SK-N-SH treated with all-trans-retinoic acid at 6 μM for 48 hours (cell line): ENCODE data around the gene HDAC4.
A peak's percentile ranks its signal among the peaks of the same experiment; 100 is the strongest.

Experiments used
- ATAC-seq: fragments of 200-7000 bp; cut with Tn5 transposase; 3 replicates; pipeline ENCODE4 v1.9.1; 2020; ENCODE audit warnings: mild to moderate bottlenecking, moderate library complexity
- ARNTL ChIP-seq: fragments of 450-650 bp; formaldehyde crosslinking; IDR thresholded peaks from 2 replicates; pipeline ENCODE4 v1.5.0; 2020; ENCODE audit warnings: low read depth, mild to moderate bottlenecking, moderate library complexity, borderline replicate concordance
- BACH2 ChIP-seq: fragments of 250-450 bp; sonication (Bioruptor Pico); IDR thresholded peaks from 2 replicates; pipeline ENCODE4 v1.9.0; 2021; ENCODE audit warnings: mild to moderate bottlenecking, borderline replicate concordance
- CREB5 ChIP-seq: fragments of 250-450 bp; sonication (Bioruptor Pico); IDR thresholded peaks from 2 replicates; pipeline ENCODE4 v1.5.1; 2020; ENCODE audit warnings: low read depth, mild to moderate bottlenecking, moderate library complexity
- CSDC2 ChIP-seq: fragments of 250-450 bp; sonication (Bioruptor Pico); IDR thresholded peaks from 2 replicates; pipeline ENCODE4 v1.5.0; 2020; ENCODE audit warnings: mild to moderate bottlenecking, moderate library complexity
- ESRRG ChIP-seq: fragments of 250-450 bp; sonication (Bioruptor Pico); IDR thresholded peaks from 2 replicates; pipeline ENCODE4 v1.6.1; 2021; ENCODE audit warnings: mild to moderate bottlenecking
- GLIS3 ChIP-seq: fragments of 250-450 bp; sonication (Bioruptor Pico); IDR thresholded peaks from 2 replicates; pipeline ENCODE4 v1.5.0; 2020; ENCODE audit warnings: mild to moderate bottlenecking, moderate library complexity
- ISL1 ChIP-seq: fragments of 250-450 bp; sonication (Bioruptor Pico); IDR thresholded peaks from 2 replicates; pipeline ENCODE4 v2.1.2; 2022; ENCODE audit warnings: mild to moderate bottlenecking, moderate library complexity
- OSR1 ChIP-seq: fragments of 250-450 bp; sonication (Bioruptor Pico); IDR thresholded peaks from 2 replicates; pipeline ENCODE4 v1.8.0; 2022; ENCODE audit warnings: moderate library complexity, mild to moderate bottlenecking, inconsistent platforms
- PPARA ChIP-seq: fragments of 250-450 bp; sonication (Bioruptor Pico); IDR thresholded peaks from 2 replicates; pipeline ENCODE4 v1.5.0; 2020; ENCODE audit warnings: mild to moderate bottlenecking, borderline replicate concordance
- SNAI2 ChIP-seq: fragments of 250-450 bp; sonication (Bioruptor Pico); IDR thresholded peaks from 2 replicates; pipeline ENCODE4 v1.5.0; 2020; ENCODE audit warnings: mild to moderate bottlenecking, moderate library complexity
- TCF4 ChIP-seq: fragments of 250-450 bp; sonication (Bioruptor Pico); IDR thresholded peaks from 2 replicates; pipeline ENCODE4 v1.8.0; 2021; ENCODE audit warnings: mild to moderate bottlenecking, moderate library complexity, borderline replicate concordance
- TOX ChIP-seq: fragments of 250-450 bp; sonication (Bioruptor Pico); IDR thresholded peaks from 2 replicates; pipeline ENCODE4 v1.8.0; 2021; ENCODE audit warnings: mild to moderate bottlenecking, moderate library complexity, borderline replicate concordance
- TSHZ2 ChIP-seq: fragments of 250-450 bp; sonication (Bioruptor Pico); IDR thresholded peaks from 2 replicates; pipeline ENCODE4 v1.5.0; 2020; ENCODE audit warnings: mild to moderate bottlenecking, moderate library complexity
- ZC3H10 ChIP-seq: fragments of 250-450 bp; sonication (Bioruptor Pico); IDR thresholded peaks from 2 replicates; pipeline ENCODE4 v1.5.1; 2021; ENCODE audit warnings: mild to moderate bottlenecking, moderate library complexity
- ZFP3 ChIP-seq: fragments of 250-450 bp; sonication (Bioruptor Pico); IDR thresholded peaks from 2 replicates; pipeline ENCODE4 v1.5.0; 2020; ENCODE audit warnings: mild to moderate bottlenecking, moderate library complexity
- ZFP30 ChIP-seq: fragments of 450-650 bp; formaldehyde crosslinking; IDR thresholded peaks from 2 replicates; pipeline ENCODE4 v1.5.0; 2022; ENCODE audit warnings: mild to moderate bottlenecking, moderate library complexity
- ZNF565 ChIP-seq: fragments of 450-650 bp; formaldehyde crosslinking; conservative IDR thresholded peaks from 2 replicates; pipeline ENCODE4 v1.5.0; 2020; ENCODE audit warnings: low read depth, mild to moderate bottlenecking, moderate library complexity
- ZNF70 ChIP-seq: fragments of 450-650 bp; formaldehyde crosslinking; IDR thresholded peaks from 2 replicates; pipeline ENCODE4 v1.5.0; 2020; ENCODE audit warnings: mild to moderate bottlenecking, moderate library complexity
- ZNF8 ChIP-seq: fragments of 450-650 bp; formaldehyde crosslinking; IDR thresholded peaks from 2 replicates; pipeline ENCODE4 v1.5.0; 2020; ENCODE audit warnings: mild to moderate bottlenecking, moderate library complexity
- TF ChIP-seq, protein P1 (sequence below): fragments of 250-450 bp; sonication (Bioruptor Pico); IDR thresholded peaks from 2 replicates; pipeline ENCODE4 v1.8.0; 2021; ENCODE audit warnings: low read depth, mild to moderate bottlenecking, moderate library complexity, borderline replicate concordance
- TF ChIP-seq, protein P2 (sequence below): fragments of 250-450 bp; sonication (Bioruptor Pico); IDR thresholded peaks from 2 replicates; pipeline ENCODE4 v1.5.1; 2021; ENCODE audit warnings: mild to moderate bottlenecking, moderate library complexity

HDAC4 gene

DNA sequence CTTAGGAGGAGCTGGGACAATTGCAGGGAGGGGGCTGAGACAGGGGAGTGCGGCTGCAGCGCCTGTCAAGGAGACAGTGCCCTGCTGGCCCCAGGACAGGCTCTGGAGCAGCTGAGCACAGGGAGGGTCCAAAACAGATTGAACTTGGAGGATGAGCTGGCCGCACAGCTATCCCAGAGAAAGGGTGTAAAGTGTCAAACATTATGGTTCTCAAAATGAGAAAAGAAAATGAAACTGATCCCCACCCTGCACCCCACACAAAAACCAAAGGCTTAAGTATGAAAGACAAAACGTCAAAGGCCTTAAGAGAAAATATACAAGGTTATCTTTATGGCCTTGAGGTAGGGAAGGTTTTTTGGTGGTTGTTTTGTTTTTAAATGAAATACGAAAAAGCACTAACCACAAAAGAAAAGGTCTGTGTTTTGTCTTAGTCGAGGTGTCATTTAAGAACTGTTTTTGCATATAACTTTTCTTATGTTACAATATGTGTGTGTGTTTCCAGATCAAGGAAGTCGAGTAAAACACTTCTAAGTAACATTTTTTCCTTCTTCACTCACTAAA is 111.8 kb downstream of the HDAC4 start:
- peak; percentile 43; the same call in 2 of the 3 replicates for ATAC-seq
- TF ChIP-seq ARNTL (CRISPR knock-in tag) (no peak), OSR1 (no peak), PPARA (CRISPR knock-in tag) (no peak), TCF4 (no peak)
- TF ChIP-seq, protein P1, sequence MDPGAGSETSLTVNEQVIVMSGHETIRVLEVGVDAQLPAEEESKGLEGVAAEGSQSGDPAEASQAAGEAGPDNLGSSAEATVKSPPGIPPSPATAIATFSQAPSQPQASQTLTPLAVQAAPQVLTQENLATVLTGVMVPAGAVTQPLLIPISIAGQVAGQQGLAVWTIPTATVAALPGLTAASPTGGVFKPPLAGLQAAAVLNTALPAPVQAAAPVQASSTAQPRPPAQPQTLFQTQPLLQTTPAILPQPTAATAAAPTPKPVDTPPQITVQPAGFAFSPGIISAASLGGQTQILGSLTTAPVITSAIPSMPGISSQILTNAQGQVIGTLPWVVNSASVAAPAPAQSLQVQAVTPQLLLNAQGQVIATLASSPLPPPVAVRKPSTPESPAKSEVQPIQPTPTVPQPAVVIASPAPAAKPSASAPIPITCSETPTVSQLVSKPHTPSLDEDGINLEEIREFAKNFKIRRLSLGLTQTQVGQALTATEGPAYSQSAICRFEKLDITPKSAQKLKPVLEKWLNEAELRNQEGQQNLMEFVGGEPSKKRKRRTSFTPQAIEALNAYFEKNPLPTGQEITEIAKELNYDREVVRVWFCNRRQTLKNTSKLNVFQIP (CRISPR knock-in tag): no peak
- TF ChIP-seq, protein P2, sequence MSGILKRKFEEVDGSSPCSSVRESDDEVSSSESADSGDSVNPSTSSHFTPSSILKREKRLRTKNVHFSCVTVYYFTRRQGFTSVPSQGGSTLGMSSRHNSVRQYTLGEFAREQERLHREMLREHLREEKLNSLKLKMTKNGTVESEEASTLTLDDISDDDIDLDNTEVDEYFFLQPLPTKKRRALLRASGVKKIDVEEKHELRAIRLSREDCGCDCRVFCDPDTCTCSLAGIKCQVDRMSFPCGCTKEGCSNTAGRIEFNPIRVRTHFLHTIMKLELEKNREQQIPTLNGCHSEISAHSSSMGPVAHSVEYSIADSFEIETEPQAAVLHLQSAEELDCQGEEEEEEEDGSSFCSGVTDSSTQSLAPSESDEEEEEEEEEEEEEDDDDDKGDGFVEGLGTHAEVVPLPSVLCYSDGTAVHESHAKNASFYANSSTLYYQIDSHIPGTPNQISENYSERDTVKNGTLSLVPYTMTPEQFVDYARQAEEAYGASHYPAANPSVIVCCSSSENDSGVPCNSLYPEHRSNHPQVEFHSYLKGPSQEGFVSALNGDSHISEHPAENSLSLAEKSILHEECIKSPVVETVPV (CRISPR knock-in tag): no peak
- TF ChIP-seq, all 23 proteins: peak for 0

GRCh38 chr2:239288237-239288636 is 112.6 kb downstream of the HDAC4 start:
- no peak for ATAC-seq
- TF ChIP-seq, protein P1 (CRISPR knock-in tag): no peak
- TF ChIP-seq ZFP30 (CRISPR knock-in tag) (no peak), CSDC2 (no peak), ZFP3 (CRISPR knock-in tag) (no peak), ZNF70 (CRISPR knock-in tag) (no peak), ZC3H10 (CRISPR knock-in tag) (no peak), BACH2 (CRISPR knock-in tag) (no peak), PPARA (CRISPR knock-in tag) (no peak), TOX (CRISPR knock-in tag) (no peak), ZNF565 (CRISPR knock-in tag) (no peak), TCF4 (no peak), CREB5 (CRISPR knock-in tag) (no peak), GLIS3 (CRISPR knock-in tag) (no peak), SNAI2 (CRISPR knock-in tag) (no peak), ISL1 (CRISPR knock-in tag) (no peak), ZNF8 (CRISPR knock-in tag) (no peak), ESRRG (CRISPR knock-in tag) (no peak), TSHZ2 (CRISPR knock-in tag) (no peak)
- TF ChIP-seq, protein P2 (CRISPR knock-in tag): no peak
